ENCODE data around the gene UBAP1.
A peak's percentile ranks its signal among the peaks of the same experiment; 100 is the strongest.

UBAP1 gene

GRCh38 chr9:34187891-34188240, 9.0 kb downstream of the UBAP1 start:
- no peak for TF ChIP-seq REST (IDR thresholded peaks at IDR 0.05; ENCODE audit: low read depth)
- TF ChIP-seq MAX (IDR thresholded peaks at IDR 0.05) = no peak
- no peak for TF ChIP-seq FOXM1 (IDR thresholded peaks at IDR 0.05; ENCODE audit: borderline replicate concordance, low read depth)
- no peak for TF ChIP-seq YY1 (IDR thresholded peaks at IDR 0.05; ENCODE audit: low read depth)
- no peak for TF ChIP-seq ZBTB7A (IDR thresholded peaks at IDR 0.05; ENCODE audit: low read depth)
- no peak for TF ChIP-seq RAD21 (IDR thresholded peaks at IDR 0.05; ENCODE audit: low read depth)
- TF ChIP-seq TCF12 (IDR thresholded peaks at IDR 0.05; ENCODE audit: low read depth) = no peak
- TF ChIP-seq CEBPB (IDR thresholded peaks at IDR 0.05) = no peak
- no peak for TF ChIP-seq USF1 (IDR thresholded peaks at IDR 0.05)
- no peak for TF ChIP-seq EP300 (IDR thresholded peaks at IDR 0.05; ENCODE audit: borderline replicate concordance)
- TF ChIP-seq EGR1 (IDR thresholded peaks at IDR 0.05) = no peak
- no peak for TF ChIP-seq TEAD4 (IDR thresholded peaks at IDR 0.05)
- TF ChIP-seq CREB1 (IDR thresholded peaks at IDR 0.05; ENCODE audit: low read depth) = no peak
- TF ChIP-seq TAF1 (IDR thresholded peaks at IDR 0.05; ENCODE audit: low read depth) = no peak
- no peak for TF ChIP-seq NFIC (IDR thresholded peaks at IDR 0.05)

GRCh38 chr9:34190996-34191892, 12.4 kb downstream of the UBAP1 start:
- no peak for TF ChIP-seq USF1 (IDR thresholded peaks at IDR 0.05)
- no peak for TF ChIP-seq TCF12 (IDR thresholded peaks at IDR 0.05; ENCODE audit: low read depth)
- TF ChIP-seq ZBTB7A (IDR thresholded peaks at IDR 0.05; ENCODE audit: low read depth) = no peak

- TF ChIP-seq EGR1 (IDR thresholded peaks at IDR 0.05) (no peak), TCF12 (IDR thresholded peaks at IDR 0.05; ENCODE audit: low read depth) (no peak), TEAD4 (IDR thresholded peaks at IDR 0.05) (no peak), USF1 (IDR thresholded peaks at IDR 0.05) (no peak), CEBPB (IDR thresholded peaks at IDR 0.05) (no peak), REST (IDR thresholded peaks at IDR 0.05; ENCODE audit: low read depth) (no peak), RAD21 (IDR thresholded peaks at IDR 0.05; ENCODE audit: low read depth) (no peak), FOXM1 (IDR thresholded peaks at IDR 0.05; ENCODE audit: borderline replicate concordance, low read depth) (no peak), MAX (IDR thresholded peaks at IDR 0.05) (no peak), NFIC (IDR thresholded peaks at IDR 0.05) (no peak), TAF1 (IDR thresholded peaks at IDR 0.05; ENCODE audit: low read depth) (no peak), YY1 (IDR thresholded peaks at IDR 0.05; ENCODE audit: low read depth) (no peak), CREB1 (IDR thresholded peaks at IDR 0.05; ENCODE audit: low read depth) (no peak), ZBTB7A (IDR thresholded peaks at IDR 0.05; ENCODE audit: low read depth) (no peak), EP300 (IDR thresholded peaks at IDR 0.05; ENCODE audit: borderline replicate concordance) (no peak)
Measured at GRCh38 chr9:34195143-34195542, 16.3 kb downstream of the UBAP1 start.

- peak; percentile 76 for TF ChIP-seq NFIC (IDR thresholded peaks at IDR 0.05)
- TF ChIP-seq TAF1 (IDR thresholded peaks at IDR 0.05; ENCODE audit: low read depth) = no peak
Measured at GRCh38 chr9:34197756-34198711, 19.2 kb downstream of the UBAP1 start.

GRCh38 chr9:34200092-34200491, 21.2 kb downstream of the UBAP1 start:
- no peak for TF ChIP-seq YY1 (IDR thresholded peaks at IDR 0.05; ENCODE audit: low read depth)
- TF ChIP-seq NFIC (IDR thresholded peaks at IDR 0.05) = no peak
- TF ChIP-seq RAD21 (IDR thresholded peaks at IDR 0.05; ENCODE audit: low read depth) = no peak
- TF ChIP-seq TAF1 (IDR thresholded peaks at IDR 0.05; ENCODE audit: low read depth) = no peak
- no peak for TF ChIP-seq ZBTB7A (IDR thresholded peaks at IDR 0.05; ENCODE audit: low read depth)

Data from Ishikawa (cell line).